B cell (primary cell): Measurements from ENCODE around the gene CYP26B1. TPM values are rescaled to one million over a fixed set of nuclear protein-coding genes. Genes with fewer than 3 reads are reported as not detected.

Experiments
- ATAC-seq: fragments of 200-7000 bp; cut with Tn5 transposase; one replicate; pipeline ENCODE4 v1.10.0; 2021; ENCODE audit warnings: low read depth, mild to moderate bottlenecking, moderate number of reproducible peaks, moderate library complexity
- CTCF ChIA-PET: fragments of 350-600 bp; sonication (Branson Sonifier 250); formaldehyde crosslinking; loops from one replicate; lab custom pipeline; 2021; ENCODE audit warnings: antibody characterized with exemption, inconsistent platforms; lab: Charles Lee
- POLR2A ChIA-PET: fragments of 350-600 bp; sonication (Branson Sonifier 250); formaldehyde crosslinking; loops from one replicate; lab custom pipeline; 2021; ENCODE audit warnings: antibody characterized with exemption; lab: Charles Lee
- DNase-seq: peaks from one replicate; pipeline ENCODE4 v3.0.0; 2013
- H2AFZ ChIP-seq: 2 replicates; pipeline ENCODE4 v1.6.1; 2012; ENCODE audit warnings: mild to moderate bottlenecking, low read depth, low read length; ENCODE audit not compliant: insufficient read depth, poor library complexity, severe bottlenecking
- H3K27ac ChIP-seq, 2 donors: 1 replicate in 1 of 2; 2 replicates in 1 of 2; pipeline ENCODE4 v1.5.1; 2012 to 2013; ENCODE audit warnings: low read length in 2 of 2, mild to moderate bottlenecking in 2 of 2, moderate library complexity in 1 of 2
- H3K27me3 ChIP-seq, 4 experiments: fragments of 200-600 bp in 1 of 4; sonication (generic) in 1 of 4; replicated peaks in 1 of 4; 1 replicate in 2 of 4; 2 replicates in 2 of 4; pipeline versions ENCODE4 v1.6.1 to v1.7.0; 2013 to 2016; ENCODE audit warnings: low read length in 3 of 4, mild to moderate bottlenecking in 2 of 4, mixed read lengths in 1 of 4, moderate library complexity in 1 of 4; ENCODE audit not compliant: insufficient read depth in 4 of 4, control insufficient read depth in 3 of 4; ENCODE audit errors: control extremely low read depth in 1 of 4
- H3K36me3 ChIP-seq, 2 experiments: replicated peaks in 1 of 2; 1 replicate in 1 of 2; 2 replicates in 1 of 2; pipeline versions ENCODE4 v1.6.1 to v1.7.1; 2013; ENCODE audit warnings: low read length in 1 of 2; ENCODE audit not compliant: insufficient read depth in 2 of 2, control insufficient read depth in 1 of 2; ENCODE audit errors: control extremely low read depth in 1 of 2, extremely low read depth in 1 of 2
- H3K4me1 ChIP-seq, 2 donors: fragments of 200-600 bp in 1 of 2; sonication (generic) in 1 of 2; 1 replicate in 1 of 2; 2 replicates in 1 of 2; pipeline versions ENCODE4 v1.5.1 to v1.6.1; 2013 to 2017; ENCODE audit warnings: low read length in 2 of 2; ENCODE audit not compliant: control insufficient read depth in 2 of 2, insufficient read depth in 2 of 2
- H3K4me2 ChIP-seq: replicated peaks from 2 replicates; pipeline ENCODE3; 2012; ENCODE audit warnings: mild to moderate bottlenecking, low read depth, low read length; ENCODE audit not compliant: poor library complexity, severe bottlenecking
- H3K4me3 ChIP-seq, 5 experiments: fragments of 200-600 bp in 1 of 5; sonication (generic) in 1 of 5; 1 replicate in 3 of 5; 2 replicates in 2 of 5; pipeline versions ENCODE4 v1.5.1 to v1.7.0; 2011 to 2016; ENCODE audit warnings: low read length in 4 of 5, mild to moderate bottlenecking in 4 of 5, low read depth in 2 of 5, control low read depth in 1 of 5, moderate library complexity in 1 of 5; ENCODE audit not compliant: insufficient read depth in 1 of 5; ENCODE audit errors: control extremely low read depth in 1 of 5, extremely low read depth in 1 of 5
- H3K79me2 ChIP-seq: fragments of 200-600 bp; sonication (generic); one replicate; pipeline ENCODE4 v1.6.0; 2016; ENCODE audit warnings: low read length; ENCODE audit not compliant: control insufficient read depth, insufficient read depth
- H3K9ac ChIP-seq: fragments of 200-600 bp; sonication (generic); 2 replicates; pipeline ENCODE4 v1.6.1; 2017; ENCODE audit warnings: mild to moderate bottlenecking, low read length, moderate library complexity
- H3K9me3 ChIP-seq, 3 donors: one replicate each; pipeline versions ENCODE4 v1.6.1 to v1.7.1; 2013; ENCODE audit warnings: low read length in 2 of 3; ENCODE audit not compliant: control insufficient read depth in 2 of 3, insufficient read depth in 1 of 3; ENCODE audit errors: control extremely low read depth in 1 of 3
- H4K20me1 ChIP-seq: 2 replicates; pipeline ENCODE4 v1.6.0; 2012; ENCODE audit warnings: mild to moderate bottlenecking, low read length; ENCODE audit not compliant: insufficient read depth, control insufficient read depth, poor library complexity, severe bottlenecking
- H3K27ac Mint-ChIP-seq: one replicate; pipeline ENCODE4 v1.8.0; 2021; ENCODE audit warnings: mixed read lengths
- H3K27me3 Mint-ChIP-seq: one replicate; pipeline ENCODE4 v1.8.0; 2021; ENCODE audit warnings: mixed read lengths
- H3K4me1 Mint-ChIP-seq: one replicate; pipeline ENCODE4 v1.8.0; 2021; ENCODE audit warnings: mixed read lengths
- H3K4me3 Mint-ChIP-seq: one replicate; pipeline ENCODE4 v1.8.0; 2021; ENCODE audit warnings: mixed read lengths
- H3K9me3 Mint-ChIP-seq: one replicate; pipeline ENCODE4 v1.8.0; 2022; ENCODE audit warnings: mixed read lengths; ENCODE audit not compliant: insufficient read depth
- EZH2 ChIP-seq: IDR thresholded peaks from 2 replicates; pipeline ENCODE4 v1.6.1; 2012; ENCODE audit warnings: borderline replicate concordance, low read depth, mild to moderate bottlenecking, moderate library complexity, low read length; ENCODE audit not compliant: insufficient read depth, poor library complexity, severe bottlenecking
- WGBS: methylation state at CpG from one replicate; pipeline ENCODE4 v1.1.5; 2013; ENCODE audit warnings: missing lambda C conversion rate; ENCODE audit not compliant: insufficient coverage; 5-methylcytosine and 5-hydroxymethylcytosine counted together
- intact Hi-C: fragments of 100-400 bp; cut with micrococcal nuclease; formaldehyde crosslinking; loops from one replicate; pipeline ENCODE4 v1.10.0; 2022
- polyA plus RNA-seq: library from polyadenylated mRNA; depleted of rRNA; stranded (reverse); fragments of >200 nt; gene quantifications from 2 replicates; pipeline ENCODE4 v1.2.3, GENCODE V29; 2012
- total RNA-seq, 2 donors: library from RNA; stranded (reverse); fragments of 120-200 nt in 1 of 2; gene quantifications; 1 replicate in 1 of 2; 2 replicates in 1 of 2; pipeline versions ENCODE4 v1.2.3 to v1.2.4, GENCODE V29; 2013 to 2022
- TF ChIP-seq, protein P1 (sequence below): fragments of 200-600 bp; IDR thresholded peaks from one replicate; pipeline ENCODE4 v1.8.0; 2022; ENCODE audit warnings: antibody characterized with exemption, mild to moderate bottlenecking

The CYP26B1 gene
- total and polyA plus RNA-seq, 2 donors (not counting 1 experiment from before 2014, with no cell fraction given), result not detected

DNA sequence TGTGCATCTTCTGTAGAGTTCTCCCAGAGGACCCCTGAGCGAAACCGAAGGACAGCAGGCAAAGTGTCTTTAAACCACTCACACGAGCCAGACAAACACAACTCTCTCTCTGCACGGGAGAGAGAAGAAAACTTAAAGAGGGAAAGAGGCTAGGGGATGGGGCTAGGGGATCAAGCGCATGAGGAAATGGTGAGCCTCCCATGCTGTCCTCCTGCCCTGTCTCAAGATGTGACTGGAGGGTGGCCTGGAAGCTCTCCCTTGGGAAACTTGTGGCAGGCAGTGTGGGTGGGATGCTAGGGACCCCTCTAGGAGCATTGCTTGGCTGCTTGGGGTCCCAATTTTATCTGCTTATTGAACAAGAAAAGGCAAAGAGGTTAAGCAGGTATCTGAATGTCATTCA is 44.5 kb downstream of the CYP26B1 start:
- intact Hi-C loops, result no loop called here

DNA sequence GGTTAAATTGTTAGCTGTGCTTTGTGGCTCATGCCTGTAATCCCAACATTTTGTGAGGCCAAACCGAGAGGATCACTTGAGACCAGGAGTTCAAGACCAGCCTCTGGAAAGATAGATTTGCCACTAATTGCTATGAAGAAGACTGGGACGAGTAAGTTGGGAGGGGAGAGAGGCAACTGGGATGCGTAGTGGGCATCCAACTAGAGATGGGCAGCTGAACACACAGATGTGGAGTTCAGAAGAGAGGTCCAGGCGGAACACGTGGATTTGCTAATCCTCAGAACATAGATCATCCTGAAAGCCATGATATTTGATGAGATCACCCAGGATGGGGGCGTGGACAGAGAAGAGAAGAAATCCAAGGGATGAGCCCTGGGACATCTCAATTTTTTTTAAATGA is 48.7 kb downstream of the CYP26B1 start:
- H3K36me3 ChIP-seq, result no peaks in the 10 kb centered on the region
- no peaks in the 10 kb centered on the region for H3K4me1 ChIP-seq
- no peaks in the 10 kb centered on the region for H3K79me2 ChIP-seq
- H3K27ac Mint-ChIP-seq, result no peak overlapping the region
- no peaks in the 10 kb centered on the region for H3K9me3 ChIP-seq
- no peaks in the 10 kb centered on the region for H3K9me3 Mint-ChIP-seq
- ChIA-PET CTCF (no interaction called here), POLR2A (no interaction called here)
- H2AFZ ChIP-seq, result no peak overlapping the region
- no peak overlapping the region for H3K4me3 Mint-ChIP-seq
- H3K4me1 Mint-ChIP-seq, result no peaks in the 10 kb centered on the region
- intact Hi-C loops, result no loop called here
- ATAC-seq (no peak), DNase-seq (no peak)
- H3K4me2 ChIP-seq, result no peak overlapping the region
- no peaks in the 10 kb centered on the region for H4K20me1 ChIP-seq
- no peak overlapping the region for H3K27ac ChIP-seq
- H3K27me3 Mint-ChIP-seq, result no peaks in the 10 kb centered on the region
- H3K4me3 ChIP-seq, result no peak overlapping the region
- 89% methylated on average over 3 of the region's 6 CpGs for WGBS
- H3K27me3 ChIP-seq, result no peaks in the 10 kb centered on the region
- H3K9ac ChIP-seq, result no peak overlapping the region
- TF ChIP-seq, protein P1, sequence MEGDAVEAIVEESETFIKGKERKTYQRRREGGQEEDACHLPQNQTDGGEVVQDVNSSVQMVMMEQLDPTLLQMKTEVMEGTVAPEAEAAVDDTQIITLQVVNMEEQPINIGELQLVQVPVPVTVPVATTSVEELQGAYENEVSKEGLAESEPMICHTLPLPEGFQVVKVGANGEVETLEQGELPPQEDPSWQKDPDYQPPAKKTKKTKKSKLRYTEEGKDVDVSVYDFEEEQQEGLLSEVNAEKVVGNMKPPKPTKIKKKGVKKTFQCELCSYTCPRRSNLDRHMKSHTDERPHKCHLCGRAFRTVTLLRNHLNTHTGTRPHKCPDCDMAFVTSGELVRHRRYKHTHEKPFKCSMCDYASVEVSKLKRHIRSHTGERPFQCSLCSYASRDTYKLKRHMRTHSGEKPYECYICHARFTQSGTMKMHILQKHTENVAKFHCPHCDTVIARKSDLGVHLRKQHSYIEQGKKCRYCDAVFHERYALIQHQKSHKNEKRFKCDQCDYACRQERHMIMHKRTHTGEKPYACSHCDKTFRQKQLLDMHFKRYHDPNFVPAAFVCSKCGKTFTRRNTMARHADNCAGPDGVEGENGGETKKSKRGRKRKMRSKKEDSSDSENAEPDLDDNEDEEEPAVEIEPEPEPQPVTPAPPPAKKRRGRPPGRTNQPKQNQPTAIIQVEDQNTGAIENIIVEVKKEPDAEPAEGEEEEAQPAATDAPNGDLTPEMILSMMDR, result no peak
- TF ChIP-seq EZH2, result no peak

More for the DNA sequence above, 44.5 kb downstream of the CYP26B1 start:
- 100% methylated on average over 1 of the region's 5 CpGs for WGBS
- peaks cover 0 to 7% (median 0%) of the 10 kb centered on the region in 3 donors for H3K9me3 ChIP-seq
- H3K4me2 ChIP-seq, result no peak overlapping the region
- H3K27me3 Mint-ChIP-seq, result peaks cover 7% of the 10 kb centered on the region
- H3K4me1 ChIP-seq, result no peaks in the 10 kb centered on the region
- H3K4me3 Mint-ChIP-seq, result no peak overlapping the region
- no peak overlapping the region for H3K27ac ChIP-seq
- H3K9me3 Mint-ChIP-seq, result peaks cover 2% of the 10 kb centered on the region
- ATAC-seq (no peak), DNase-seq (no peak)
- H3K27ac Mint-ChIP-seq, result no peak overlapping the region
- H3K36me3 ChIP-seq, result no peaks in the 10 kb centered on the region
- H4K20me1 ChIP-seq, result no peaks in the 10 kb centered on the region
- TF ChIP-seq, protein P1, result no peak
- ChIA-PET POLR2A (no interaction called here), CTCF (no interaction called here)
- no peak overlapping the region for H3K4me3 ChIP-seq
- H3K4me1 Mint-ChIP-seq, result no peaks in the 10 kb centered on the region
- H3K9ac ChIP-seq, result no peak overlapping the region
- H3K27me3 ChIP-seq, result no peaks in the 10 kb centered on the region
- no peaks in the 10 kb centered on the region for H3K79me2 ChIP-seq
- no peak overlapping the region for H2AFZ ChIP-seq
